Measurements from ENCODE around the gene SPRED2.

Gene SPRED2

GRCh38 chr2:65411056-65411795, 21.2 kb downstream of the SPRED2 start:
- FAIRE-seq = no peak

- FAIRE-seq = no peak
Measured at GRCh38 chr2:65409045-65409444, 23.4 kb downstream of the SPRED2 start.

- no peak for FAIRE-seq
Measured at GRCh38 chr2:65407240-65407639, 25.2 kb downstream of the SPRED2 start.

- no peak for FAIRE-seq
Measured at GRCh38 chr2:65404988-65405697, 27.3 kb downstream of the SPRED2 start.

- FAIRE-seq = no peak
Measured at GRCh38 chr2:65403529-65403915, 28.9 kb downstream of the SPRED2 start.

GRCh38 chr2:65402780-65403528, 29.4 kb downstream of the SPRED2 start:
- no peak for FAIRE-seq

GRCh38 chr2:65402323-65402722, 30.1 kb downstream of the SPRED2 start:
- FAIRE-seq = no peak

- no peak for FAIRE-seq
Measured at GRCh38 chr2:65397122-65397521, 35.3 kb downstream of the SPRED2 start.

- no peak for FAIRE-seq
Measured at GRCh38 chr2:65396348-65397026, 35.9 kb downstream of the SPRED2 start.

- FAIRE-seq = no peak
Measured at GRCh38 chr2:65395621-65396347, 36.6 kb downstream of the SPRED2 start.

- FAIRE-seq = no peak
Measured at GRCh38 chr2:65393743-65394422, 38.5 kb downstream of the SPRED2 start.

- FAIRE-seq = no peak
Measured at GRCh38 chr2:65393046-65393445, 39.4 kb downstream of the SPRED2 start.

GRCh38 chr2:65392609-65393008, 39.8 kb downstream of the SPRED2 start:
- FAIRE-seq = no peak

- FAIRE-seq = no peak
Measured at GRCh38 chr2:65390134-65390533, 42.3 kb downstream of the SPRED2 start.

- no peak for FAIRE-seq
Measured at GRCh38 chr2:65389476-65389875, 42.9 kb downstream of the SPRED2 start.

GRCh38 chr2:65388596-65389390, 43.6 kb downstream of the SPRED2 start:
- FAIRE-seq = no peak

GRCh38 chr2:65388051-65388531, 44.3 kb downstream of the SPRED2 start:
- no peak for FAIRE-seq

- FAIRE-seq = no peak
Measured at GRCh38 chr2:65386989-65387388, 45.4 kb downstream of the SPRED2 start.

GRCh38 chr2:65386344-65386743, 46.1 kb downstream of the SPRED2 start:
- no peak for FAIRE-seq

- FAIRE-seq = no peak
Measured at GRCh38 chr2:65383541-65384488, 48.6 kb downstream of the SPRED2 start.
